ENCODE data around the gene TM2D3.

GRCh38 chr15:101694261-101694660, 42.1 kb upstream of the TM2D3 start:
- TF ChIP-seq, protein P1, sequence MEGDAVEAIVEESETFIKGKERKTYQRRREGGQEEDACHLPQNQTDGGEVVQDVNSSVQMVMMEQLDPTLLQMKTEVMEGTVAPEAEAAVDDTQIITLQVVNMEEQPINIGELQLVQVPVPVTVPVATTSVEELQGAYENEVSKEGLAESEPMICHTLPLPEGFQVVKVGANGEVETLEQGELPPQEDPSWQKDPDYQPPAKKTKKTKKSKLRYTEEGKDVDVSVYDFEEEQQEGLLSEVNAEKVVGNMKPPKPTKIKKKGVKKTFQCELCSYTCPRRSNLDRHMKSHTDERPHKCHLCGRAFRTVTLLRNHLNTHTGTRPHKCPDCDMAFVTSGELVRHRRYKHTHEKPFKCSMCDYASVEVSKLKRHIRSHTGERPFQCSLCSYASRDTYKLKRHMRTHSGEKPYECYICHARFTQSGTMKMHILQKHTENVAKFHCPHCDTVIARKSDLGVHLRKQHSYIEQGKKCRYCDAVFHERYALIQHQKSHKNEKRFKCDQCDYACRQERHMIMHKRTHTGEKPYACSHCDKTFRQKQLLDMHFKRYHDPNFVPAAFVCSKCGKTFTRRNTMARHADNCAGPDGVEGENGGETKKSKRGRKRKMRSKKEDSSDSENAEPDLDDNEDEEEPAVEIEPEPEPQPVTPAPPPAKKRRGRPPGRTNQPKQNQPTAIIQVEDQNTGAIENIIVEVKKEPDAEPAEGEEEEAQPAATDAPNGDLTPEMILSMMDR (conservative IDR thresholded peaks at IDR 0.05 in 1 of 2, IDR thresholded peaks at IDR 0.05 in 1 of 2; ENCODE audit: low read depth in 1 of 2, low read length in 2 of 2), result no peak
- no peak for TF ChIP-seq EZH2 (IDR thresholded peaks at IDR 0.05; ENCODE audit: low read length, missing control alignments)

Data from fibroblast of lung (primary cell).